ENCODE data around the gene ITGA3. TPM values are rescaled to one million over a fixed set of nuclear protein-coding genes. Genes with fewer than 3 reads are reported as not detected.

The ITGA3 gene
- total RNA-seq, 1 donor from 2014 or later, result 134 TPM

- no peak for DNase-seq (ENCODE audit: low spot score)
Measured at GRCh38 chr17:50128441-50129352, 72.8 kb downstream of the ITGA3 start.

DNA sequence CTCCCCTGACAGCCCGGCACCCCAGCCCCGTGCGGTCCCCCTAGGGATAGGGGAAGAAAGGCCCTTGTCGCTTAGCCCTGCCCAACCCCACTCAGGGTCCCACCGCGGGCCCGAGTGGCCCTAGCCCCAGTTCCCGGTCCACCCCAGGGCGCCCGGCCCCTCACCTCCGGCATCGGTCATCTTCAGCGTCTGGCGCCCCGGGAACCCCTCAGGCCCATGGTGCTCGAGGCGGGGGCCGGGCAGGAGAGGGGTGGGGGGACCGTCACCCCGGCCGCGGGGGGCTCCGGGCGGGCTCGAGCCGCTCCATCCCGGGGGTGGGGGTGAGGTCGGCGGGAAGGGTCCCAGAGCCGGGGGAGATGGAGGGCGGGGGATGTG, 73.4 kb downstream of the ITGA3 start:
- DNase-seq (ENCODE audit: low spot score), result no peak

- DNase-seq (ENCODE audit: low spot score), result no peak
Measured at GRCh38 chr17:50129728-50130558, 74.0 kb downstream of the ITGA3 start, which contains the start of gene SAMD14. TSS of gene SAMD14 (minus strand) at chr17:50130160. CDS start at chr17:50124959, 5,201 bp downstream.

DNA sequence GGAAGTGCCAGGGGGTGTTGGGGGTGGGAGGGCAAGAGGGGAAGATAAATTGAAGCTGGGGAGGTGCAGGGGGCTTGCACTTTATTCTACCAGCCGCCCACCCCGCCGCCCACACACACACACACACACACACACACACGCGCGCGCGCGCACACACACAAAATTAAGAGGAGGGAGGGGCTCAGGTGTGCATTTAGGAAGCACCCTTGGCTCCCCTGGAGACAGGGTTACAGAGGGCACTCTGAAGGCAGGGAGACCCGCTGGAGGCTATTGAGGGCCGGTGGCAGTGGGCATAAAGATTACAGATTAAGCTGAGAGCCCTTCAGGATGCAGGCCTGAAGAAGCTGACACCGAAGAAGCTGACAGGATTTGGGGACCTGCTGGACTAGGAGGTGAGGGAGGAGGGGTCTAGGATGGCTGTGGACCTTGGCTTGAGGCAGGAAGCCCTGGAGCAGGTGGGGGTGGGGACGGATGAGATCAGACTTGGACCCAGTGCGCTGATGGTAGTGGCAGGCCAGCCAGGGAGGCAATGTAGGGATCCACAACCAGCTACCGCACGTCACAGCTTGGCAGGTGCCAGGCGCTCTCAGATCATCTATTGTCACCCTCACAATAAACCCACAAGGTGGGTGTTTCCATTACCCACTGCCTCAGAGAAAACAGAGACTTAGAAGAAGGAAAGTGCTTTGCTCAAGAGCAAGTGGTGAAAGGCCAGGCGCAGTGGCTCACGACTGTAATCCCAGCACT, 74.8 kb downstream of the ITGA3 start:
- no peak for DNase-seq (ENCODE audit: low spot score)

DNA sequence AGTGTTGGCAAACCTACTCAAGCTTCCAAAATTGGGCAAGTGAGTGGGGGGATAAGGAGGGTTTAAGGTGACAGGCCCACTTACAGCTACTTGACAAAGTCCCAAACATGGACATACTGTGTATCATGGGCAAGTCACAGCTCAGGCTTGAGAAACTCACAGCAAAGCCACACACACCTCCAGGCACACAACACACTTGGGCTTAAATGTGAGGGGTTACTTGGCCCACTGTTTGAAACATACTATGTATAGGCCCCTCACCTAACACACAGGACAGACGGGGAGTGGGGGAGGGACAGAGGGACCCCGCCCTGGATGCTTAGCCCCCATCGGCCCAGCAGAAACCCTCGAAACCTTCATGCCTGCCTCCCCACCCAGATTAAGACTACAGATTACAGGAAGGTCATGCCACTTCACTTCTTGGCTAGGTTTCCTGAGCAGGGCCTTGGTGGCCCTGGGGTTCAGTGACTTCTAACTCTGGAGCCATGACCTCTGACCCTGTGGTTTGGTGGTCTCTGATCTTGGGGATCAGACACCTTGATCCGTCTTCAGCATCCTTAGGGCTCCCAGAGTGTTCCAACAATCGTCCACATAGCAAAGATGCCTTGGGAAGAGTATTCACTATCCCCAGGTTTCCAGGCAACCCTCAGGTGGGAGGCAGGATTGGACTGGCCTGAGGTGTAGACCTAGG, 76.3 kb downstream of the ITGA3 start:
- DNase-seq (ENCODE audit: low spot score), result no peak

GRCh38 chr17:50133028-50133768, 77.3 kb downstream of the ITGA3 start:
- DNase-seq (ENCODE audit: low spot score), result no peak

DNA sequence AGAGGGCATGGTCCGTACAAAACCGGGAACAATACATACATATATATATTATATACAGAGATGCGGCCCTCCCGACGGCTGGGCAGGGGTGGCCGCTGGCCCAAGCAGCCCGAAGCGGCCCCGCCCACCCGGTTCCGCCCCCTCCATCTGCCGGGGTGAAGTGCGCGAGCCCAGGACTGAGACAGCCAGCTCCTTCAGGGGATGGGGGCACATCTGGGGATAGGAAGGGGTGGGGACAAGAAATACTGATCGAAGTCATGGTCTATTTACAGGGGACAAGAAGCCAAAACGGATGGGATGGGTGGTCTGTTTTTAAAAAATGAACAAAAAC, 77.8 kb downstream of the ITGA3 start:
- DNase-seq (ENCODE audit: low spot score), result no peak

GRCh38 chr17:50134206-50135110, 78.5 kb downstream of the ITGA3 start:
- DNase-seq (ENCODE audit: low spot score), result no peak

DNA sequence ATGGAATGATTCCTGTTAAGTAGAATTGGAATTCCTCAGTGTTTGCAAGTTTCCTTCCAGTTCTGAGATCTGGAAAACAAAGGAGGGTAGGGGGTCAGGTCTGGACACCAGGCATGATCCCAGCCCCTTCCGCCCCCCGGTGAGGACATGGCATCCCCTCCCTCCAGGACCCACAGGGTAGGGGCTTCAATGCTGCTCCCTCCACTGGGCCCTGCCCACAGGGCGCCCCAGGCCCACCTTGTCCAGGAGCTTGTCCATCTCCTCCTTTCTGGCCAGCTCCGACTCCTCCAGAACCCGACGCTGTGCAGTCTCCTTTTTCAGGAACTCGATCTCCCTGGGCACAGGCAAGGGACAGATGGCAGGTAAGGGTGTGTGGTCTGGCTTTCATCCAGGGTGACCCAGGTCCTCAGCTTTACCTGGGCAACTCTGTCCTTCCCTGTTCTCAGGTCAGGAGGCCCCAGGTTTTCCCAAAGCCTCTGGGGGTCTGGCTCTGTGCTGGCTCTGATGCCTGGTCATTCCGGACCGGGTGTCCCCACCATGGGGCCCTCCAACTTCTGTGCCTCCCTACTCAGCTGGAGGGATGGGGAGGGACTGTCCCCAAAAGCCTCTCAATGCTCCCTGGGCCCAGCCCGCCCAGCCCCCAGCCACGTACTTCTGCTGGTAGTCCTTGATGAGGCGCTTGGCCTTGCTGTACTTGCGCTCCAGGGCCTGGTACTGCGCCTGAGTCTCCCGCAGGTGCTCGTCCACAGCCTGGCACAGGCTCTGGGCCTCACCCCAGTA, 79.6 kb downstream of the ITGA3 start:
- DNase-seq (ENCODE audit: low spot score), result no peak

DNA sequence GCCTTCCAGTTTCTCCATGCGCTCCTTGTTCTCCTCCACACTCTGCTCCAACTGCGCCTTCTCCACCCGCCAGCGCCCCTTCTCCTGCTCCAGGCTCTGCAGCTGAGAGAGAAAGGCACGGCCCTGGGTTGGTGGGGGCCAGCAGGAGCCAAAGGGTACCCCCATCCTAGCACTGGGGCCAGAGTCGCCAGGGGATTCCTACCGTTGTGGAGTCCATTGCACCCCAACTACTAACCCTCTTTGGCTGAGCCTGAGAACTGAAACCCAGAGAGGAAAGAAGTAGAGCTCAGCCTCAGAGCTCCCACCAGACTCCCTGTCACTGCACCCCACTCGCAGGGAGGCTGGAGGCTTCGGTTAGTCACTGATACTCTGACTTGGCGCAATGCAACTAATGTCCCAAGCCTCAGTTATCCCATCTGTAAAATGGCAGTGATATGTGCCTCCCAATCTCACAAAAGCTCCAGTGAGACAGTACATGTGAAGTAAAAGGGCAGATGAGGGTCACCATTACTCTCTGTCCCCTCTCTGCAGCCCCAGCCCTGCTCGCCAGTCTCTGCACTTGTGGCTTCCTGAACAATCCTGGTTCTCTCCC, 80.3 kb downstream of the ITGA3 start:
- DNase-seq (ENCODE audit: low spot score), result no peak

GRCh38 chr17:50137042-50137441, 81.1 kb downstream of the ITGA3 start:
- no peak for DNase-seq (ENCODE audit: low spot score)

- no peak for DNase-seq (ENCODE audit: low spot score)
Measured at GRCh38 chr17:50139185-50139783, 83.4 kb downstream of the ITGA3 start.

Other genes starting within 250 kb of the ITGA3 start
- gene TAC4, start 208.0 kb upstream of the ITGA3 start, total RNA-seq, result not detected
- not detected for gene DLX4, start 86.9 kb upstream of the ITGA3 start, total RNA-seq
- gene DLX3, start 60.9 kb upstream of the ITGA3 start, total RNA-seq, result 0.26 TPM
- 64.7 TPM for gene PDK2, start 39.2 kb downstream of the ITGA3 start, total RNA-seq
- gene SAMD14, start 74.0 kb downstream of the ITGA3 start, total RNA-seq, result 8.8 TPM
- 61.5 TPM for gene PPP1R9B, start 94.6 kb downstream of the ITGA3 start, total RNA-seq
- gene SGCA, start 109.9 kb downstream of the ITGA3 start, total RNA-seq, result 23.5 TPM
- gene COL1A1, start 145.5 kb downstream of the ITGA3 start, total RNA-seq, result 421 TPM
- 27.2 TPM for gene TMEM92, start 218.4 kb downstream of the ITGA3 start, total RNA-seq